B cell (primary cell): ENCODE measurements around the gene TFB1M.

Source experiments
- EZH2 ChIP-seq: IDR thresholded peaks from 2 replicates; pipeline ENCODE4 v1.6.1; 2012; ENCODE audit warnings: borderline replicate concordance, low read depth, mild to moderate bottlenecking, moderate library complexity, low read length; ENCODE audit not compliant: insufficient read depth, poor library complexity, severe bottlenecking
- TF ChIP-seq, protein P1 (sequence below): fragments of 200-600 bp; IDR thresholded peaks from one replicate; pipeline ENCODE4 v1.8.0; 2022; ENCODE audit warnings: antibody characterized with exemption, mild to moderate bottlenecking

DNA sequence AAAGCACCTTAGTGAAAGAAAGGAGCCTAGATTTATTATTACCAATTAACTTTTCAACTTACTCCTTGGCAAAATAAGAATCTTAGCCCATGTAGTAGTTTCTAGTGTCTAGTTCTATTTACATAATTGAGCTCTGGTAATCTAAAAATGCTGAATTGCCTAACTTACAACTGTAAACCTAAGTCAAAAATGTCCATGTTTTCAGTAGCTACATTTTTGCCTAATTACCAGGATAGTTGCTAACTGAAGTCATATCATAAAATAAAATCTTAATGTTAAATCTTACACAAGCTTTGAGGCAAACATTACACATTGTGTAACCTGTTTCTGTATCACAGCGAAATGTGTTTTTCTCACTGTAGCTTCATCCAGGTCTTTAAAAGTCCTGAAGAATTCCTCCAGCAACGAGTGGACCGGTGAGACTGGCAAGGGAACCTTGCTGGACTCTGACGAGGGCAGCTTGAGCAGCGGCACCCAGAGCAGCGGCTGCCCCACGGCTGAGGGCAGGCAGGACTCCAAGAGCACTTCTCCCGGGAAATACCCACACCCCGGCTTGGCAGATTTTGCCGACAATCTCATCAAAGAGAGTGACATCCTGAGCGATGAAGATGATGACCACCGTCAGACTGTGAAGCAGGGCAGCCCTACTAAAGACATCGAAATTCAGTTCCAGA, 58.0 kb downstream of the TFB1M start:
- TF ChIP-seq, protein P1, sequence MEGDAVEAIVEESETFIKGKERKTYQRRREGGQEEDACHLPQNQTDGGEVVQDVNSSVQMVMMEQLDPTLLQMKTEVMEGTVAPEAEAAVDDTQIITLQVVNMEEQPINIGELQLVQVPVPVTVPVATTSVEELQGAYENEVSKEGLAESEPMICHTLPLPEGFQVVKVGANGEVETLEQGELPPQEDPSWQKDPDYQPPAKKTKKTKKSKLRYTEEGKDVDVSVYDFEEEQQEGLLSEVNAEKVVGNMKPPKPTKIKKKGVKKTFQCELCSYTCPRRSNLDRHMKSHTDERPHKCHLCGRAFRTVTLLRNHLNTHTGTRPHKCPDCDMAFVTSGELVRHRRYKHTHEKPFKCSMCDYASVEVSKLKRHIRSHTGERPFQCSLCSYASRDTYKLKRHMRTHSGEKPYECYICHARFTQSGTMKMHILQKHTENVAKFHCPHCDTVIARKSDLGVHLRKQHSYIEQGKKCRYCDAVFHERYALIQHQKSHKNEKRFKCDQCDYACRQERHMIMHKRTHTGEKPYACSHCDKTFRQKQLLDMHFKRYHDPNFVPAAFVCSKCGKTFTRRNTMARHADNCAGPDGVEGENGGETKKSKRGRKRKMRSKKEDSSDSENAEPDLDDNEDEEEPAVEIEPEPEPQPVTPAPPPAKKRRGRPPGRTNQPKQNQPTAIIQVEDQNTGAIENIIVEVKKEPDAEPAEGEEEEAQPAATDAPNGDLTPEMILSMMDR = no peak
- TF ChIP-seq EZH2 = no peak
